Stimulated activated CD4-positive, alpha-beta T cell treated with anti-CD3 and anti-CD28 coated beads, Interleukin-12 subunit alpha, Interleukin-12 subunit beta, amount 100 ng/mL, for 48 hours (primary cell): ENCODE measurements around the gene TMEM132C.

Experiments used
- DNase-seq, 3 donors: peaks; one replicate each; pipeline ENCODE4 v3.0.0-alpha.2; 2020; ENCODE audit warnings: low read depth in 2 of 3, low spot score in 1 of 3

The TMEM132C gene

GRCh38 chr12:128415036-128415560, 148.1 kb downstream of the TMEM132C start:
- no peak for DNase-seq

DNA sequence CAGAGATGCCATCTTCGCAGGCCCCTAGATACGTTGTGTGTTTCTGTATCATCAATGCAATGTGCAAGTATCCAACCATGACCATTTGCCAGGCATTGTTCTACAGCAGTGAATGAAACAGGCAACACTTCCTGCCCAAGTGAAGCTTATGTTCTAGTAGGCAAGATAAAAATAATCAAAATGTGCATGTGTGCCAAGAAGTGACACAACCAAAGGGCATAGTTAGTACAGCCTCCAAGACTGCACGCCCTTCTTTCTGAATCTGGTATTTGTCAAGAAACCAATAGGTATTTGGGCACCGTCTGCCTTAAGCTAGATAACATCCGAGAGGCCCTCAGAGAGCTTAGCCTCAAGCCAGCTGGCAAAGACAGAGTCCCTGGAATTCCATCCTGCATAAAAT, 152.0 kb downstream of the TMEM132C start:
- no peak for DNase-seq

DNA sequence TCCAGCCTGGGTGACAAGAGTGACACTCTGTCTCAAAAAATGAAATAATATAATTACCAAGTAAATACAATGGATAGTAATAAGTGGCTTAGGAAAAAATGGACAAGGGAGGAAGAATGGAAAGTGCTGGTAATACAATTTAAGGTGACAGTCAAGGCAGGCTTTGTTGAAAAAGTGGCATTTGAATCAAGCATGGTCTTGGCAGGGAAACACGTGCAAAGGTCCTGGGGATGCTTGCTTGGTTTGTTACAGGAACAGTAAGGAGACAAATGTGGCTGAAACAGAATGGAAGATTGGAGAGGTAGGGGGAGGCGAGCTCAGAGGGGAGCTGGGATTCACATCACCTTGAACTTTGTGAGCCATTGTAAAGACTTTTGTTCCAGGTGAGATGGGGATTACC, 153.2 kb downstream of the TMEM132C start:
- no peak for DNase-seq

- DNase-seq = no peak
These were observed 154.4 kb downstream of the TMEM132C start for GRCh38 chr12:128421375-128421774.

- DNase-seq = no peak
These were observed 156.2 kb downstream of the TMEM132C start for GRCh38 chr12:128423205-128423604.

- DNase-seq = no peak
These were observed 158.0 kb downstream of the TMEM132C start for GRCh38 chr12:128424931-128425431.

GRCh38 chr12:128425666-128426331, 158.8 kb downstream of the TMEM132C start:
- no peak for DNase-seq

DNA sequence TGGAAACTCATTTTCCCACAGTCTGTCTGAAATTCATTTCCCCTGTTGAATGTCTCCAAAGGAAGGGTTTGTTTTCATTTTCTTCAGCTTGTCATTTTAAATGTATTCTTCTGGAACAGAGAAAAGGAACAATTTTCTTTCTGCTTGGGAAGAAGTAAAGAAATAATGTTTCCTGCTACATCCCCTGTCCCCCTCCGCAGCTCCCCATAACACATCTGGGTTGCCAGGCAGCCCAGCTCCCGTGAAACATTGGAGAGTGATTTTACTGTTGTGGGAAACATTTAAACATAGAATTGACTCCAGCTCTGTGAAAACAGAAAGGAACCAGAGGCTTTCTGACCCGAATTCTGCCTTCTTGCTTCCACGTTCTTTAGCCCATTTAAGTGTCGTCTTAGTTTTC, 159.5 kb downstream of the TMEM132C start:
- no peak for DNase-seq

GRCh38 chr12:128439796-128440195, 172.8 kb downstream of the TMEM132C start:
- DNase-seq = no peak

DNA sequence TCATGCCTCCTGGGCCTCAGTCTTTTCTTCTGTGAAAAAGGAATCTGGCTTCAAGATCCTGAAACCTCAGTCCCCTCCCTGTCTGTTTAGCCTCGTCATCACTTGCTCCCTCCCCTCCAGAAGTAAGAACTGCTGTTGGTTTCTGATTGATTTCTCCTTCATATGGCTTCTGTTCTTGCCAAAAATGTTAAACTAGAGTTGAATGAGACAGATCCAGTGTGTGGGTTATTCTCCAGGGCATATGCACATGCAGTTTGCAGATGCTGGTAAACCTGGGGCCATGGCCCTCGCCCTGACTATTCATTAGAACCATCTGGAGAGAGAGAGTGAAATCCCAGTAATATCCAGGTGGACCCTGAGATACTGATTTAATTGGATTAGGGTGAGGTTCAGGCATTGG, 175.1 kb downstream of the TMEM132C start:
- DNase-seq = no peak

- DNase-seq = no peak
These were observed 177.6 kb downstream of the TMEM132C start for GRCh38 chr12:128444598-128444997.

GRCh38 chr12:128445415-128446127, 178.6 kb downstream of the TMEM132C start:
- DNase-seq = no peak

DNA sequence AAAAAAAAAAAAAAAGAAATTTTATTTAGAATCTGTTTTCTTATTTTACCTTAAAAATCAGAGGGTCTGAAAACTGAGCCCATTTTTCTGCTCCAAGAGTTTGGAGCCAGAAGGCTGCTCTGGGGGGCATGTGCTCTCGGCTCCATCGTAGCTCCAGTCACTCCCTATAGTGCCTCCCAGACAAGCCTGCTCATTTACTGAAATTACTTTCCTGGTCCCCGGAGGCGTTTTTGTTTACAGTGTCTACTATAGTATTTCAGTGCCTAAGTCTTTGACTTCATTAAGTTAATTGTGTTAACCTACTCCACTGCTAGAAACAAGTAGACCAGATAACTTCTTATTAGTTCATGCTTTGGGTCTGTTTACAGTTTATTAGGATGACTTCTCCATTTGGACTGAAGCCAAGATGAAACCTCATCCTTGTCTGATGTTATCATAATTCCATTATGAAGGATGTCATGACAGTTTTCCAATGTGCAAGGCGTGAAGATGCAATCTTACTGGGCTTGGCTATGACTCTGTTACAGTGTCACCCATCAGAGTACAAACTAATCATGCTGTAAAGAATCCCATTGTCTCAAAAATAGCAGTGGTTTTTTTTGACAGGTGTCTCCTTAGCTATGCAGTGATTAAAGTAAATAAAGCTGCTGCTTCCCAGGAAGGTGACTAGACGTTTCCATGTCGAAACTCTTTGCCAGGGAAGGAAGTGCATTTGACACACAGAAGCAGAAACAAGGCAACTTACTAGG, 182.3 kb downstream of the TMEM132C start:
- DNase-seq = no peak

DNA sequence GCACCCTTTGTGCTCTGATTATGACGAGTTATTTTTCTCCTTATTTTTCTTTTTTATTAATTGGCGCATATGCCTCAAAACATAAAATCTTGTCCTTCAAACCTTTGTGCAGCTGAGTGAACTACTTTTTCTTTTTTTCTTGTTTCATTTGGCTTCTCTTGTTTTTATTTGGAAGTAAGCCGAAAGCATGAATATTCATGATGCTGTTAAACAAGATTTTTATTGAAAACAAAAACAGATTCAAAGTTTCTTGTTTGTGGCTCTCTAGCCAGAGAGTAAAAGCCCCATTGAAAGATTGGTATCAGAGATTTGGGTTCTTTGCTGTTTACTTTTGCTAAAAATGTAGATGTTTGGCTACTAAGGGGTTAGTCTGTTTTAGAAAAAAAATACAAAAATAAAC, 183.8 kb downstream of the TMEM132C start:
- no peak for DNase-seq

- no peak for DNase-seq
These were observed 188.9 kb downstream of the TMEM132C start for GRCh38 chr12:128455851-128456250.

DNA sequence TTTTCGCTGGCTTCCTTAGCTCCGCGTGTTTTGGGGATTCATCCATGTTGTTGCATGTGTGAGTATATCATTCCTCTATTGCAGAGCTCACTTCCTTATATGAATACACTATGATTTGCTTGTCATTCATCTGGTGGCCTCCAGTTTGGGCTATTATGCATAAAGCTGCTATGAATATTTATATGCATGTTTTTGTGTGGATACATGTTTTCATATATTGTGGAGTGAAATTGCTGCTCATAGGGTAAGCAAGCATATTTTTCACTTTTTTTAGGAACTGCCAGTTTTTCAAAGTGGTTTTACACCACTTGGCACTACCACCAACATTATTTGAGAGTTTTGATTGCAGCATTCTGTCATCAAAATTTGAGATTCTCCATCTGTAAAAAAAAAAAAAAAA, 190.0 kb downstream of the TMEM132C start:
- no peak for DNase-seq

DNA sequence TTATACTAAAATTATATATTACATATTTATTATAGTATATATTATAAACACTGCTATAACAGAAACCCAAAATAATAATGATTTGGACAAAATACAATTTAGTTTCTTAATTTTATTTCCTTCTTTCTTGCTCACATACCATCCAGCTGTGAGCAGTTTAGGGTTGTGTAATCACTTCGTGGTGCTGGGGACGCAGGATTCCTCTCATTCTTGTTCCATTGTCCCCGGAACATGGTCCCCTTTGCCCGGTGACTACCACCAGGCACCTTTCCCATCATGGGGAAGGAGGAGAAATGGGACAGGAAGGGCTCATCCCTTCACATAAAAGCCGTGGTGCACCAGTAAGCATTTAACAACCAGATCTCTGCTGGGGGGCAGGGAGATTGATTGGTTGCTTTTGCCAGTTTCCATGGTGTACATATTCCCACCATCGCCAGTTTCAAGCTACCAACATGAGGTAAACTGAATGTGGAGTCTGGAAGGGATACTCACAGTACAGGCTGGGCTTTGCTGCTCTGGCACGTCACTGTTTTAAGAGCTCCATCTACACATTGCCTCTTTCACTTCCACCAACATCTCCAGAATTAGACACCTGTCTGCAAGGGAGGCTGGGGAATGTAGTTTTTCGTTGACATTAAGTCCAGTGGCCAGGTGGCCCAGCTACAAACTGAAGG, 191.5 kb downstream of the TMEM132C start:
- DNase-seq = no peak

GRCh38 chr12:128459067-128459466, 192.1 kb downstream of the TMEM132C start:
- no peak for DNase-seq

GRCh38 chr12:128463881-128464280, 196.9 kb downstream of the TMEM132C start:
- DNase-seq = no peak

DNA sequence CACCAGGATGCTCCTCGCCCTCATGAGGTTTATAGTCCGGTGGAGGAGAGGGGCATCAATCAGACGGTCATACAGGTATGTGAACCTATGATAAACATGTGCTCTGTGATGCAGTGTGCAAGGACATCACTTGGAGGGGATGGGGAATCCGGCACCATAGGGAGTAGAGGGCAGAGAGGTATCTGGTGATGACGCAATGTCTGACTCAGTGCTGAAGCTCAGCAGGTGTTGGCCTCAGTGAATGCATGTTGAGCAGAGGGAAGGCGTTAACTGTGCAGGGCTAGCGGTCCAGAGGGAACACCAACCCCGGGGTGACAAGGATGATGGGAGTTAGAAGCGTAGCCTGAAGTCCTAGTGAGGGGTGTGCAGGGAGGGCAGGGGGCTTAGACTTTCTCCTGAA, 200.9 kb downstream of the TMEM132C start:
- no peak for DNase-seq

GRCh38 chr12:128468926-128469325, 202.0 kb downstream of the TMEM132C start:
- no peak for DNase-seq
